ENCODE results near the gene TTLL1.

DNA sequence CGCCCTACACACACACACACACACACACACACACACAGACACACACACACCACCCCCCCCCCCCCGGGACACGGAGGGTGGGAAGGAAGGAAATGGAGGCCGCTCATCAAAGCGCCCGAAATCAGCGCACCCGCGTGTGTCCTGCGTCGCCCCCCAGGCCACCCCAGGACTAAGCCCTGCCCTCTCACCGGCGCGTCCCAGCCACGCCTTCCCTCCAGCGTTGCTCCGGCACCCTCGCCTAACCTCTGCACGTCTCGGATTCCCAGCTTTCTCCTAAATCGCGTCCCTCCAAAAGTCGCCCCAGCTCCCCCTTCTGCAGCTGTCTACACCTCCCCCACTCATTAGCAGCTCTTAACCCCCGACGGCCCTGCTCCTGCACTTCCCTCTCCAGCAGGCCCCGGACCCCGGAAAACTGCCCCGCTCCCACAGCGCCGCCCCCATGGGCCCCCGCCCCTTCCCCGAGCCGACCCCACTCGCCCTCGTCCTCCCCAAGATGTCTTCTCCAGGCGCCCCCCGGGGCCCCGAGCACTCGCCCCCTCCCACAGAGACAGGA is 74.8 kb downstream of the TTLL1 start:
- no peak for TF ChIP-seq POLR2A (IDR thresholded peaks at IDR 0.05)
- no peak for TF ChIP-seq CTCF (IDR thresholded peaks at IDR 0.05)

All from vagina (tissue), 2 donors.